ENCODE results near the gene TAS2R41.

TAS2R41 gene

DNA sequence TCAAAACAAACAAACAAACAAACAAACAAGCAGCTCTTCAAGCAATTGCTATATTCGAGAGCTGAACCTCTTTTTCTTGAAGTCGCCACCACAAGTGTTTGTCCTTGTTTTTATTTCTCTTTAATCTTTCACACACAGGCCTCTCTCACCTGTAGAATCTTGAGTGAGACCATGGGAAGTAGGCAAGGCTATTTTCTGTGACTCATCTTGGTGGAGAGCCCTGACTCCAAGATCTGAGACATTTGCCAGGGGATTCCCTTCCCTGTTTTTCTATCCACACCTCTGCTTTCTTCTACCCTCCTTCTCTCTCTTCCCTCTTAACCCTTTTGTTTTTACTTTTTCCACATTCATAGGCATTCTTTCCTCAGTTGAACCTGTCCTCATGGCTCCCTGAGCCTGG, 42.4 kb upstream of the TAS2R41 start:
- Mint-ChIP-seq H3K27ac (no peak overlapping the region), H3K27me3 (ENCODE audit: low read depth) (no peaks in the 10 kb centered on the region), H3K4me3 (no peak overlapping the region), H3K9me3 (no peaks in the 10 kb centered on the region), H3K36me3 (ENCODE audit: low read depth) (no peaks in the 10 kb centered on the region), H3K4me1 (no peaks in the 10 kb centered on the region)
- TF ChIP-seq, protein P1, sequence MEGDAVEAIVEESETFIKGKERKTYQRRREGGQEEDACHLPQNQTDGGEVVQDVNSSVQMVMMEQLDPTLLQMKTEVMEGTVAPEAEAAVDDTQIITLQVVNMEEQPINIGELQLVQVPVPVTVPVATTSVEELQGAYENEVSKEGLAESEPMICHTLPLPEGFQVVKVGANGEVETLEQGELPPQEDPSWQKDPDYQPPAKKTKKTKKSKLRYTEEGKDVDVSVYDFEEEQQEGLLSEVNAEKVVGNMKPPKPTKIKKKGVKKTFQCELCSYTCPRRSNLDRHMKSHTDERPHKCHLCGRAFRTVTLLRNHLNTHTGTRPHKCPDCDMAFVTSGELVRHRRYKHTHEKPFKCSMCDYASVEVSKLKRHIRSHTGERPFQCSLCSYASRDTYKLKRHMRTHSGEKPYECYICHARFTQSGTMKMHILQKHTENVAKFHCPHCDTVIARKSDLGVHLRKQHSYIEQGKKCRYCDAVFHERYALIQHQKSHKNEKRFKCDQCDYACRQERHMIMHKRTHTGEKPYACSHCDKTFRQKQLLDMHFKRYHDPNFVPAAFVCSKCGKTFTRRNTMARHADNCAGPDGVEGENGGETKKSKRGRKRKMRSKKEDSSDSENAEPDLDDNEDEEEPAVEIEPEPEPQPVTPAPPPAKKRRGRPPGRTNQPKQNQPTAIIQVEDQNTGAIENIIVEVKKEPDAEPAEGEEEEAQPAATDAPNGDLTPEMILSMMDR (IDR thresholded peaks at IDR 0.05; ENCODE audit: unreplicated experiment in 3 of 3), result no peak

- TF ChIP-seq, protein P1 (IDR thresholded peaks at IDR 0.05; ENCODE audit: unreplicated experiment in 3 of 3), result no peak
- H3K36me3 Mint-ChIP-seq (ENCODE audit: low read depth), result no peaks in the 10 kb centered on the region
- no peak overlapping the region for H3K27ac Mint-ChIP-seq
- no peak overlapping the region for H3K4me3 Mint-ChIP-seq
- no peaks in the 10 kb centered on the region for H3K9me3 Mint-ChIP-seq
- no peaks in the 10 kb centered on the region for H3K4me1 Mint-ChIP-seq
- no peaks in the 10 kb centered on the region for H3K27me3 Mint-ChIP-seq (ENCODE audit: low read depth)
These were observed 41.2 kb upstream of the TAS2R41 start for GRCh38 chr7:143436325-143436946.

DNA sequence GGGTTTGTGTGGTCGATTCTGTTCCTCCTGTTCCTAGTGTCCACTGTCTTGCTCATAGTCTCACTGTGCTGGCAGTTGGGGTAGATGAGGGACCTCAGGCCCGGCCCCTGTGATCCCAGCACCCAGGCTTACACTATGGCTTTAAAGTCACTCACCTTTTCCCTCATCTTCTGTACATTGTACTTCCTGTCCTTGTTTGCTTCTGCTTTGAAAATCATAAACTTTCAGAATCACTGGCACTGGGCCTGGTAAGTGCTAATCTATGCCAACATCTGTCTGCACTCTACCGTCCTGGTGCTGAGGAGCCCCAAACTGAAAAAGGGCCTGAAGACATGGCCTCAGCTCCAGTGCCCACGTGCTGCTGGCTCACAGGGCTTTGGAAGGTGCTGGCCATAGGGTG, 40.1 kb upstream of the TAS2R41 start:
- no peak overlapping the region for H3K4me3 Mint-ChIP-seq
- no peaks in the 10 kb centered on the region for H3K9me3 Mint-ChIP-seq
- H3K4me1 Mint-ChIP-seq, result no peaks in the 10 kb centered on the region
- TF ChIP-seq, protein P1 (IDR thresholded peaks at IDR 0.05; ENCODE audit: unreplicated experiment in 3 of 3), result no peak
- H3K27ac Mint-ChIP-seq, result no peak overlapping the region
- H3K27me3 Mint-ChIP-seq (ENCODE audit: low read depth), result no peaks in the 10 kb centered on the region
- H3K36me3 Mint-ChIP-seq (ENCODE audit: low read depth), result no peaks in the 10 kb centered on the region

DNA sequence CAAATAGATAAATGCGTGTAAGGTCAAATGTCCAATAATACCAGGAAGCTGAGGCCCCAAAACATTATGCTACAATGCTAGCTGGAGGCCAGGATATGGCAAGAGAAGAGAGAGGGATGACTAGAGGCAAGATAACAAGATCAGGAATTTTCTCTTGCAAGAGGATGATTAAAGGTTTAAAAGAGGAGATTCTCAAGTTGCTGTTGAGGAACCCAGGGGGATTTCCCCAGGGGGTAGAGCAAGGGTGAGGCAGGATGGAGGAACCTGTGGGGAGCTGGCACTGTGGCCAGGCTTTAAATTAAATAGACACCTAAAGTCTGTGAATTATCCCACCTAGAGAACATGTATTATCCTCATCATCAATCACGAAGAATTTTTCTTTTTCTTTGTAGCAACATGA, 37.8 kb upstream of the TAS2R41 start:
- no peak overlapping the region for H3K4me3 Mint-ChIP-seq
- no peak overlapping the region for H3K27ac Mint-ChIP-seq
- TF ChIP-seq, protein P1 (IDR thresholded peaks at IDR 0.05; ENCODE audit: unreplicated experiment in 3 of 3), result no peak
- no peaks in the 10 kb centered on the region for H3K27me3 Mint-ChIP-seq (ENCODE audit: low read depth)
- no peaks in the 10 kb centered on the region for H3K4me1 Mint-ChIP-seq
- H3K9me3 Mint-ChIP-seq, result no peaks in the 10 kb centered on the region
- H3K36me3 Mint-ChIP-seq (ENCODE audit: low read depth), result no peaks in the 10 kb centered on the region

DNA sequence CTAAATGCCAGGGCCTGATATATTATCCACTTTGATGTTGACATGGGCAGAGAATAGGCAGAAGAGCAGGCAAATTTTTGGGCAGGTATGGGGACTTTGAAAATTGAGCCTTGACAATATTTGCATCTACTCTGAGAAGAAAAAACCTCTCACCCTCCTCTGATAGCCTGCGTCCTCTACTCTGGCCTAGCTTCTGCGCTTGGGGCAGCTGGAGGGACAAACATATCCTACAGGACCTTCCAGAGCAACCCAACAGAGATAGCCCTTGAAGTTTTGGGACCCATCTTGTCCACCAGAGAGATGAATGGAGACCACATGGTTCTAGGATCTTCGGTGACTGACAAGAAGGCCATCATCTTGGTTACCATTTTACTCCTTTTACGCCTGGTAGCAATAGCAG, 34.5 kb upstream of the TAS2R41 start, which contains the start of gene TAS2R60:
TSS of gene TAS2R60 (plus strand) at position 301 of the 400 bp plus-strand sequence. CDS start at position 301, 0 bp downstream.
- Mint-ChIP-seq H3K36me3 (ENCODE audit: low read depth) (no peaks in the 10 kb centered on the region), H3K27me3 (ENCODE audit: low read depth) (no peaks in the 10 kb centered on the region), H3K27ac (no peak within 1 kb of the TSS), H3K9me3 (no peaks in the 10 kb centered on the region), H3K4me3 (no peak within 1 kb of the TSS), H3K4me1 (no peaks in the 10 kb centered on the region)
- TF ChIP-seq, protein P1 (IDR thresholded peaks at IDR 0.05; ENCODE audit: unreplicated experiment in 3 of 3), result no peak

All from nephron (organoid).